Raji (cell line): ENCODE measurements around the gene CDH20.

Source experiments
- POLR2A ChIP-seq: IDR thresholded peaks from 2 replicates; pipeline ENCODE4 v1.6.1; 2011; ENCODE audit warnings: low read depth, low read length, control low read depth; ENCODE audit not compliant: insufficient read depth

The CDH20 gene

GRCh38 chr18:61459896-61460648 lies 126.8 kb downstream of the CDH20 start:
- no peak for TF ChIP-seq POLR2A

GRCh38 chr18:61464551-61465142 lies 131.4 kb downstream of the CDH20 start:
- no peak for TF ChIP-seq POLR2A

- TF ChIP-seq POLR2A = no peak
Measured at GRCh38 chr18:61466736-61467135, 133.5 kb downstream of the CDH20 start.

- TF ChIP-seq POLR2A = no peak
Measured at GRCh38 chr18:61470031-61470674, 136.9 kb downstream of the CDH20 start.

GRCh38 chr18:61471541-61471940 lies 138.3 kb downstream of the CDH20 start:
- no peak for TF ChIP-seq POLR2A

- TF ChIP-seq POLR2A = no peak
Measured at GRCh38 chr18:61471942-61472341, 138.7 kb downstream of the CDH20 start.

GRCh38 chr18:61474341-61474740 lies 141.1 kb downstream of the CDH20 start:
- TF ChIP-seq POLR2A = no peak

GRCh38 chr18:61474918-61475317 lies 141.7 kb downstream of the CDH20 start:
- TF ChIP-seq POLR2A = no peak

- TF ChIP-seq POLR2A = no peak
Measured at GRCh38 chr18:61475931-61476330, 142.7 kb downstream of the CDH20 start.

- TF ChIP-seq POLR2A = no peak
Measured at GRCh38 chr18:61489334-61489733, 156.1 kb downstream of the CDH20 start.

- TF ChIP-seq POLR2A = no peak
Measured at GRCh38 chr18:61496374-61496773, 163.1 kb downstream of the CDH20 start.

- TF ChIP-seq POLR2A = no peak
Measured at GRCh38 chr18:61497422-61497821, 164.2 kb downstream of the CDH20 start.

GRCh38 chr18:61502472-61502871 lies 169.2 kb downstream of the CDH20 start:
- TF ChIP-seq POLR2A = no peak

- TF ChIP-seq POLR2A = no peak
Measured at GRCh38 chr18:61503688-61504087, 170.5 kb downstream of the CDH20 start.

GRCh38 chr18:61528961-61529360 lies 195.7 kb downstream of the CDH20 start:
- TF ChIP-seq POLR2A = no peak

- TF ChIP-seq POLR2A = no peak
Measured at GRCh38 chr18:61530681-61531080, 197.5 kb downstream of the CDH20 start.

- TF ChIP-seq POLR2A = no peak
Measured at GRCh38 chr18:61531182-61531581, 198.0 kb downstream of the CDH20 start.

GRCh38 chr18:61531891-61532290 lies 198.7 kb downstream of the CDH20 start:
- no peak for TF ChIP-seq POLR2A
